GM12878 (cell line): ENCODE results near the gene ISG20.

Experiments
- CEBPB ChIP-seq, 2 experiments: fragments of 150-350 bp in 1 of 2; IDR thresholded peaks; 2 replicates each; pipeline ENCODE4 v1.6.1; 2012 to 2014; ENCODE audit warnings: low read depth in 2 of 2, low read length in 2 of 2, borderline replicate concordance in 1 of 2, inconsistent platforms in 1 of 2
- HDAC2 ChIP-seq: fragments of 200-600 bp; sonication (generic); IDR thresholded peaks from 2 replicates; pipeline ENCODE4 v1.6.1; 2017
- RBBP5 ChIP-seq: fragments of 200-600 bp; sonication (generic); conservative IDR thresholded peaks from 2 replicates; pipeline ENCODE4 v1.6.1; 2016
- SIN3A ChIP-seq: IDR thresholded peaks from 2 replicates; pipeline ENCODE4 v1.6.1; 2012; ENCODE audit warnings: low read depth, low read length, improper control_type of control experiment
- SREBF1 ChIP-seq: IDR thresholded peaks from 2 replicates; pipeline ENCODE4 v1.6.1; 2012; ENCODE audit warnings: mild to moderate bottlenecking, low read length
- SUZ12 ChIP-seq: fragments of 200-600 bp; sonication (generic); IDR thresholded peaks from one replicate; pipeline ENCODE4 v1.6.1; 2018; ENCODE audit warnings: antibody characterized with exemption, mild to moderate bottlenecking; ENCODE audit not compliant: unreplicated experiment
- TF ChIP-seq, protein P1 (sequence below), 3 experiments: IDR thresholded peaks in 2 of 3; conservative IDR thresholded peaks in 1 of 3; 2 replicates each; pipeline ENCODE4 v1.5.1; 2011; ENCODE audit warnings: low read depth in 3 of 3, low read length in 3 of 3, mild to moderate bottlenecking in 3 of 3, control low read depth in 2 of 3, moderate library complexity in 2 of 3, inconsistent platforms in 1 of 3, mixed read lengths in 1 of 3; ENCODE audit not compliant: control insufficient read depth in 2 of 3, insufficient read depth in 1 of 3; ENCODE audit errors: extremely low read depth in 1 of 3
- TF ChIP-seq, protein P2 (sequence below): IDR thresholded peaks from 2 replicates; pipeline ENCODE4 v1.6.1; 2012; ENCODE audit warnings: mild to moderate bottlenecking, low read depth, low read length
- TF ChIP-seq, protein P3 (sequence below): fragments of 450-650 bp; IDR thresholded peaks from 2 replicates; pipeline ENCODE4 v1.6.1; 2017; ENCODE audit warnings: mild to moderate bottlenecking
- TF ChIP-seq, protein P4 (sequence below): fragments of 450-650 bp; IDR thresholded peaks from 2 replicates; pipeline ENCODE4 v1.6.1; 2017; ENCODE audit warnings: antibody characterized with exemption, mild to moderate bottlenecking, moderate library complexity

DNA sequence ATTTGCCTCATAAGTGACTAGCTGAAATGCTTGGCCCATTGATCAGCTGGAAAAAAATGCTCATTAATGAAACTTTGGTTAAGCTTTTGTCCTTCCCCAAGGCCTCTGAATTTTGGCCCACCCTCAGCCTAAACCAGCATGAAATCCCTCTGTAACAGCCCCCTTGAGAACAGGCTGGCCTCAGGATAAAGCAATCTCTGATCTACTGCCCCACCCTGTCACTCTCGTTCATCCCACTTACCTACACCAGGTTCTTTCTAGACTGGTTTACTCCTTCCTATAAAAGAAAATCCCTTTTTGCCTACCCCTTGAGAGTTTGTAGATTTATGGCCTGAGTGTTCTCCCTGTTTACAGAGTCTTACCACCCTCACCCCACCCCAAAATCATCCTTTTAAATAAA is 21.0 kb upstream of the ISG20 start:
- TF ChIP-seq, protein P1, sequence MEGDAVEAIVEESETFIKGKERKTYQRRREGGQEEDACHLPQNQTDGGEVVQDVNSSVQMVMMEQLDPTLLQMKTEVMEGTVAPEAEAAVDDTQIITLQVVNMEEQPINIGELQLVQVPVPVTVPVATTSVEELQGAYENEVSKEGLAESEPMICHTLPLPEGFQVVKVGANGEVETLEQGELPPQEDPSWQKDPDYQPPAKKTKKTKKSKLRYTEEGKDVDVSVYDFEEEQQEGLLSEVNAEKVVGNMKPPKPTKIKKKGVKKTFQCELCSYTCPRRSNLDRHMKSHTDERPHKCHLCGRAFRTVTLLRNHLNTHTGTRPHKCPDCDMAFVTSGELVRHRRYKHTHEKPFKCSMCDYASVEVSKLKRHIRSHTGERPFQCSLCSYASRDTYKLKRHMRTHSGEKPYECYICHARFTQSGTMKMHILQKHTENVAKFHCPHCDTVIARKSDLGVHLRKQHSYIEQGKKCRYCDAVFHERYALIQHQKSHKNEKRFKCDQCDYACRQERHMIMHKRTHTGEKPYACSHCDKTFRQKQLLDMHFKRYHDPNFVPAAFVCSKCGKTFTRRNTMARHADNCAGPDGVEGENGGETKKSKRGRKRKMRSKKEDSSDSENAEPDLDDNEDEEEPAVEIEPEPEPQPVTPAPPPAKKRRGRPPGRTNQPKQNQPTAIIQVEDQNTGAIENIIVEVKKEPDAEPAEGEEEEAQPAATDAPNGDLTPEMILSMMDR (IDR thresholded peaks at IDR 0.05 in 2 of 3, conservative IDR thresholded peaks at IDR 0.05 in 1 of 3; ENCODE audit: control insufficient read depth in 2 of 3, extremely low read depth in 1 of 3, insufficient read depth in 1 of 3, low read depth in 3 of 3, low read length in 3 of 3), result no peak
- TF ChIP-seq CEBPB (IDR thresholded peaks at IDR 0.05; ENCODE audit: borderline replicate concordance in 1 of 2, low read depth in 2 of 2, low read length in 2 of 2) (no peak), SIN3A (no peak), SREBF1 (no peak), SUZ12 (no peak), RBBP5 (no peak), HDAC2 (no peak)
- TF ChIP-seq, protein P2, sequence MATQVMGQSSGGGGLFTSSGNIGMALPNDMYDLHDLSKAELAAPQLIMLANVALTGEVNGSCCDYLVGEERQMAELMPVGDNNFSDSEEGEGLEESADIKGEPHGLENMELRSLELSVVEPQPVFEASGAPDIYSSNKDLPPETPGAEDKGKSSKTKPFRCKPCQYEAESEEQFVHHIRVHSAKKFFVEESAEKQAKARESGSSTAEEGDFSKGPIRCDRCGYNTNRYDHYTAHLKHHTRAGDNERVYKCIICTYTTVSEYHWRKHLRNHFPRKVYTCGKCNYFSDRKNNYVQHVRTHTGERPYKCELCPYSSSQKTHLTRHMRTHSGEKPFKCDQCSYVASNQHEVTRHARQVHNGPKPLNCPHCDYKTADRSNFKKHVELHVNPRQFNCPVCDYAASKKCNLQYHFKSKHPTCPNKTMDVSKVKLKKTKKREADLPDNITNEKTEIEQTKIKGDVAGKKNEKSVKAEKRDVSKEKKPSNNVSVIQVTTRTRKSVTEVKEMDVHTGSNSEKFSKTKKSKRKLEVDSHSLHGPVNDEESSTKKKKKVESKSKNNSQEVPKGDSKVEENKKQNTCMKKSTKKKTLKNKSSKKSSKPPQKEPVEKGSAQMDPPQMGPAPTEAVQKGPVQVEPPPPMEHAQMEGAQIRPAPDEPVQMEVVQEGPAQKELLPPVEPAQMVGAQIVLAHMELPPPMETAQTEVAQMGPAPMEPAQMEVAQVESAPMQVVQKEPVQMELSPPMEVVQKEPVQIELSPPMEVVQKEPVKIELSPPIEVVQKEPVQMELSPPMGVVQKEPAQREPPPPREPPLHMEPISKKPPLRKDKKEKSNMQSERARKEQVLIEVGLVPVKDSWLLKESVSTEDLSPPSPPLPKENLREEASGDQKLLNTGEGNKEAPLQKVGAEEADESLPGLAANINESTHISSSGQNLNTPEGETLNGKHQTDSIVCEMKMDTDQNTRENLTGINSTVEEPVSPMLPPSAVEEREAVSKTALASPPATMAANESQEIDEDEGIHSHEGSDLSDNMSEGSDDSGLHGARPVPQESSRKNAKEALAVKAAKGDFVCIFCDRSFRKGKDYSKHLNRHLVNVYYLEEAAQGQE, result no peak
- TF ChIP-seq, protein P3, sequence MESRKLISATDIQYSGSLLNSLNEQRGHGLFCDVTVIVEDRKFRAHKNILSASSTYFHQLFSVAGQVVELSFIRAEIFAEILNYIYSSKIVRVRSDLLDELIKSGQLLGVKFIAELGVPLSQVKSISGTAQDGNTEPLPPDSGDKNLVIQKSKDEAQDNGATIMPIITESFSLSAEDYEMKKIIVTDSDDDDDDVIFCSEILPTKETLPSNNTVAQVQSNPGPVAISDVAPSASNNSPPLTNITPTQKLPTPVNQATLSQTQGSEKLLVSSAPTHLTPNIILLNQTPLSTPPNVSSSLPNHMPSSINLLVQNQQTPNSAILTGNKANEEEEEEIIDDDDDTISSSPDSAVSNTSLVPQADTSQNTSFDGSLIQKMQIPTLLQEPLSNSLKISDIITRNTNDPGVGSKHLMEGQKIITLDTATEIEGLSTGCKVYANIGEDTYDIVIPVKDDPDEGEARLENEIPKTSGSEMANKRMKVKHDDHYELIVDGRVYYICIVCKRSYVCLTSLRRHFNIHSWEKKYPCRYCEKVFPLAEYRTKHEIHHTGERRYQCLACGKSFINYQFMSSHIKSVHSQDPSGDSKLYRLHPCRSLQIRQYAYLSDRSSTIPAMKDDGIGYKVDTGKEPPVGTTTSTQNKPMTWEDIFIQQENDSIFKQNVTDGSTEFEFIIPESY, result no peak
- TF ChIP-seq, protein P4, sequence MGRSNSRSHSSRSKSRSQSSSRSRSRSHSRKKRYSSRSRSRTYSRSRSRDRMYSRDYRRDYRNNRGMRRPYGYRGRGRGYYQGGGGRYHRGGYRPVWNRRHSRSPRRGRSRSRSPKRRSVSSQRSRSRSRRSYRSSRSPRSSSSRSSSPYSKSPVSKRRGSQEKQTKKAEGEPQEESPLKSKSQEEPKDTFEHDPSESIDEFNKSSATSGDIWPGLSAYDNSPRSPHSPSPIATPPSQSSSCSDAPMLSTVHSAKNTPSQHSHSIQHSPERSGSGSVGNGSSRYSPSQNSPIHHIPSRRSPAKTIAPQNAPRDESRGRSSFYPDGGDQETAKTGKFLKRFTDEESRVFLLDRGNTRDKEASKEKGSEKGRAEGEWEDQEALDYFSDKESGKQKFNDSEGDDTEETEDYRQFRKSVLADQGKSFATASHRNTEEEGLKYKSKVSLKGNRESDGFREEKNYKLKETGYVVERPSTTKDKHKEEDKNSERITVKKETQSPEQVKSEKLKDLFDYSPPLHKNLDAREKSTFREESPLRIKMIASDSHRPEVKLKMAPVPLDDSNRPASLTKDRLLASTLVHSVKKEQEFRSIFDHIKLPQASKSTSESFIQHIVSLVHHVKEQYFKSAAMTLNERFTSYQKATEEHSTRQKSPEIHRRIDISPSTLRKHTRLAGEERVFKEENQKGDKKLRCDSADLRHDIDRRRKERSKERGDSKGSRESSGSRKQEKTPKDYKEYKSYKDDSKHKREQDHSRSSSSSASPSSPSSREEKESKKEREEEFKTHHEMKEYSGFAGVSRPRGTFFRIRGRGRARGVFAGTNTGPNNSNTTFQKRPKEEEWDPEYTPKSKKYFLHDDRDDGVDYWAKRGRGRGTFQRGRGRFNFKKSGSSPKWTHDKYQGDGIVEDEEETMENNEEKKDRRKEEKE, result no peak
